LNCaP clone FGC (cell line): Measurements from ENCODE around the gene GABRB1.

Source experiments
- DNase-seq: peaks from one replicate; pipeline ENCODE4 v3.0.0-alpha.2; 2011; ENCODE audit warnings: low read depth
- H3K4me3 ChIP-seq: 2 replicates; pipeline ENCODE4 v1.5.1; 2011; ENCODE audit warnings: mild to moderate bottlenecking, low read depth, low read length, control low read depth
- TF ChIP-seq, protein P1 (sequence below): IDR thresholded peaks from 2 replicates; pipeline ENCODE4 v1.5.1; 2012; ENCODE audit warnings: mild to moderate bottlenecking; ENCODE audit not compliant: control insufficient read depth, insufficient read depth; ENCODE audit errors: extremely low read depth

The GABRB1 gene

GRCh38 chr4:46999566-46999965 lies 31.8 kb upstream of the GABRB1 start:
- TF ChIP-seq, protein P1, sequence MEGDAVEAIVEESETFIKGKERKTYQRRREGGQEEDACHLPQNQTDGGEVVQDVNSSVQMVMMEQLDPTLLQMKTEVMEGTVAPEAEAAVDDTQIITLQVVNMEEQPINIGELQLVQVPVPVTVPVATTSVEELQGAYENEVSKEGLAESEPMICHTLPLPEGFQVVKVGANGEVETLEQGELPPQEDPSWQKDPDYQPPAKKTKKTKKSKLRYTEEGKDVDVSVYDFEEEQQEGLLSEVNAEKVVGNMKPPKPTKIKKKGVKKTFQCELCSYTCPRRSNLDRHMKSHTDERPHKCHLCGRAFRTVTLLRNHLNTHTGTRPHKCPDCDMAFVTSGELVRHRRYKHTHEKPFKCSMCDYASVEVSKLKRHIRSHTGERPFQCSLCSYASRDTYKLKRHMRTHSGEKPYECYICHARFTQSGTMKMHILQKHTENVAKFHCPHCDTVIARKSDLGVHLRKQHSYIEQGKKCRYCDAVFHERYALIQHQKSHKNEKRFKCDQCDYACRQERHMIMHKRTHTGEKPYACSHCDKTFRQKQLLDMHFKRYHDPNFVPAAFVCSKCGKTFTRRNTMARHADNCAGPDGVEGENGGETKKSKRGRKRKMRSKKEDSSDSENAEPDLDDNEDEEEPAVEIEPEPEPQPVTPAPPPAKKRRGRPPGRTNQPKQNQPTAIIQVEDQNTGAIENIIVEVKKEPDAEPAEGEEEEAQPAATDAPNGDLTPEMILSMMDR, result no peak
- H3K4me3 ChIP-seq, result no peak overlapping the region

GRCh38 chr4:47000406-47000805 lies 31.0 kb upstream of the GABRB1 start:
- DNase-seq, result no peak
- TF ChIP-seq, protein P1, result no peak
- no peak overlapping the region for H3K4me3 ChIP-seq

More at GRCh38 chr4:46999566-46999965, 31.8 kb upstream of the GABRB1 start:
- no peak for DNase-seq

DNA sequence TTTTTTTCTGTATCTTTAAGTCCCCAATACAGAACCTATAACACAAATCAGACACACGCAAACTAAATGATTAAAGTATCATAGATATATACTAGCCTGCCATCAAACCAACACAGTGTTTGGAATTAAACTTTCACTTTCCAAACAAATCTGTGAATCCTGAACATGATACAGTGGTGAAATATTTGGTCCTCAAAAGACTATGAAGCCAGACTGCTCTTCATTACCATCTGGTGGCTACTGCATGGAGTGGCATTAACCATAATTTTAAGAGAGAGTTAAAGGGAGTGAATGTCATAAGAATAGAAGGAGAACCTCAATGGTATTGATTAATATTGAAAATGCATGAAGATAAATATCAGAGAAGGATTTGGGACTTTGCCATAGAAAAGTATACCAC lies 28.8 kb upstream of the GABRB1 start:
- no peak overlapping the region for H3K4me3 ChIP-seq
- TF ChIP-seq, protein P1, result 0 out of 2 replicates have a peak, but pooled peaks have one; percentile 14
- DNase-seq, result no peak

DNA sequence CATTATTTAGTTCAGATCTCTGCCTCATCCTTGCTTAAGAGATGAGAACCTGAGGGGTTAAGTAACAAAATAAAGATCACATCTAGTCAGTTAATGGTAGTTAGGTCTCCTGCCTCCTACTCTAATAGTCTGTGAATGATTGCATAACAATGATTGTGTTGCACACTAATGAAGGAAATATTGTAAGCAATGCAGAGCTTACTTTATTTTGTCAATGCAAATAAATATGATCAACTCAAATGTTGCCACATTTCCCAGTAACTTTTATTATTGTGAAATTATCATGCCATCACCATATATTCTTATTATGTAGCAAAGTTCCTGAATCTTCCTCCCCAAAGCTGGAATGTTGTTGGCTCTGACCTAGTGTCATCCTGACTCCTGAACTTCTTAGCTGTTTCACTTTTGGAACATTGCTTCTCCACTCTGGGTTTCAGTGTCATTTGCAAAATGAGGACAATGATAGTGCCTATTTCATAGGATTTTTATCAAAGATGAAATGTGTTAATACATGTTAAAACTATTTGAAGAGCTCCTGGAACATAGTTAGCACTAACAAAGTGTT lies 20.9 kb upstream of the GABRB1 start:
- no peak overlapping the region for H3K4me3 ChIP-seq
- DNase-seq, result no peak
- TF ChIP-seq, protein P1, result no peak

DNA sequence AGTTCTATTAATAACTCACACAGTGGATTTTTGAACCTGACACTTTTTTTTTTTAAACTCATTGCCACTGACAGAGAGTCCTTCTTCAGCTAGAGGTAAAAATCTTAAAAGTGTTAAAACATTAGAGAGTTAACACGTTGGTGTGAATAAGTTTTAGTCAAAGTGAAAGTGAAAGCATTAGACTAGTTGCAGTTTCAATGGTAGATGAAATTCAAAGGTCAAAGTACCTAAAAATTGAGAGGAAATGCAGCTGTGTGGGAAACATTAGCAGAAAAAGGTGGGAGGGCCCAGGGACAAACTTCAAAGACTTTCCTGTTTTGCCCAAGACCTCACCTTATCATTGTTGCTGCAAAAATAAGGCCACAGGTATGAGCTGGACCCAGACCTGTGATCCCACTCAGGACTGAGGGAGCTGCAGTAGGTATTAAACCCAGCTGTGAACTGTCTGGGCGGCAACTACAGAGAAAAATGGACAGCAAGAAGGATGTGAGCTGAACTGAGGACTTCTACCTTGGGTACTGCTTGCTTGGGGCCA lies 20.4 kb upstream of the GABRB1 start:
- no peak overlapping the region for H3K4me3 ChIP-seq
- DNase-seq, result no peak
- TF ChIP-seq, protein P1, result no peak

DNA sequence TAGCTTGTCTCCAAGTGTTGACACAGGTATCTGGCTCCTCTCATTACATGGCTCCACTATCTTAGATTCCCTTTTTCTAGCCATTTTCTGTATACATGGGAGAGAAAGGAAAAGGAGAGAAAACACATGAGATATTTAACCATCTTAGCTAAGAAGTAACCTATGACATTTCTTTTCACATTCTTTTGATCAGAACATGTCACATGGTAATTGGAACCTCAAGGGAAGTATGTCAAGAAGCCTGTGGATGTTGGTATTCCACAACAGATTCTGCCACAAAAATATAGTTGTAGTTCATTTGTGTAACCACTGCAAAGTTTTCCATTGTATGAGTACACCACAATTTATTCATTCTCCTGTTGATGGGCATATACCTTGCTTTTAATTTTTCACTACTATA lies 18.7 kb upstream of the GABRB1 start:
- TF ChIP-seq, protein P1, result no peak
- no peak overlapping the region for H3K4me3 ChIP-seq
- no peak for DNase-seq

DNA sequence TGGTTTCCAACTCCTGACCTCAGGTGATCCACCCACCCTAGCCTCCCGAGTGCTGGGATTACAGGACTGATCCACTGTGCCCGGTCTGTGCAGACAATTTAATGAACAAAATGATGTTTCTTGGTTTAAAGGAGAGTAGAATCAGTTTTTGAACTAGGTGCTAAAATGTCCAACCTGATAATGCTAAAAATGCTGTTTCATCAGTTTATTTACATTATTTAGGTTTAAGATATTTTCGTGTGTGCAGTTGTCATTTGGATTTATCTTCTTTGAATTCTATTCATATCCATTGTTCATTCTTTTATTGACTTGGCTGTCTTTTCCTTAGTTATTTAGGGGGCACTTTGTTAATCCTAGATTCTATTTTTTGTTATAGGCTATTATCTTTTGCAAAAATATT lies 18.0 kb upstream of the GABRB1 start:
- TF ChIP-seq, protein P1, result no peak
- DNase-seq, result no peak

More for the DNA sequence above, 18.0 kb upstream of the GABRB1 start:
- no peak overlapping the region for H3K4me3 ChIP-seq
